AG09309 (cell line): Measurements from ENCODE around the gene CLTCL1.

Experiments
- DNase-seq: peaks from one replicate; pipeline ENCODE4 v3.0.0-alpha.2; 2010; ENCODE audit warnings: low read depth
- H3K4me3 ChIP-seq: 2 replicates; pipeline ENCODE4 v1.5.1; 2011; ENCODE audit warnings: mild to moderate bottlenecking, low read depth, low read length, moderate library complexity; ENCODE audit not compliant: control insufficient read depth
- CTCF ChIP-seq: IDR thresholded peaks from 2 replicates; pipeline ENCODE4 v1.5.1; 2011; ENCODE audit warnings: mild to moderate bottlenecking, low read depth, low read length, inconsistent platforms; ENCODE audit not compliant: insufficient read depth, control insufficient read depth; ENCODE audit errors: missing control alignments

Gene CLTCL1

GRCh38 chr22:19234126-19234896 lies 57.2 kb downstream of the CLTCL1 start:
- no peak for DNase-seq
- no peak overlapping the region for H3K4me3 ChIP-seq
- TF ChIP-seq CTCF, result no peak

GRCh38 chr22:19233189-19233661 lies 58.3 kb downstream of the CLTCL1 start:
- no peak overlapping the region for H3K4me3 ChIP-seq
- no peak for DNase-seq
- no peak for TF ChIP-seq CTCF

- no peak overlapping the region for H3K4me3 ChIP-seq
- no peak for DNase-seq
- no peak for TF ChIP-seq CTCF
Observed at GRCh38 chr22:19232623-19233022, 58.9 kb downstream of the CLTCL1 start.

- no peak for DNase-seq
- TF ChIP-seq CTCF, result no peak
- H3K4me3 ChIP-seq, result no peak overlapping the region
Observed at GRCh38 chr22:19231986-19232385, 59.5 kb downstream of the CLTCL1 start.

GRCh38 chr22:19229600-19229999 lies 61.9 kb downstream of the CLTCL1 start:
- DNase-seq, result no peak
- no peak overlapping the region for H3K4me3 ChIP-seq
- TF ChIP-seq CTCF, result no peak

GRCh38 chr22:19228179-19228578 lies 63.3 kb downstream of the CLTCL1 start:
- no peak overlapping the region for H3K4me3 ChIP-seq
- DNase-seq, result no peak
- TF ChIP-seq CTCF, result no peak

GRCh38 chr22:19226428-19226827 lies 65.1 kb downstream of the CLTCL1 start:
- H3K4me3 ChIP-seq, result no peak overlapping the region
- DNase-seq, result peak; percentile 5
- TF ChIP-seq CTCF, result no peak
